GM12878 (cell line): ENCODE data around the gene P3H3. TPM values are rescaled to one million over a fixed set of nuclear protein-coding genes. Genes with fewer than 3 reads are reported as not detected.
A peak's percentile ranks its signal among the peaks of the same experiment; 100 is the strongest.

Experiments used
- ATAC-seq: fragments of 200-7000 bp; cut with Tn5 transposase; 3 replicates; pipeline ENCODE4 v1.9.1; 2020; ENCODE audit warnings: mild to moderate bottlenecking, moderate library complexity
- BruUV-seq: library from RNA; stranded (reverse); fragments of 400-500 nt; replicated peaks from 2 replicates; lab custom pipeline; 2021; lab: Mats Ljungman, UMichigan
- CTCF ChIA-PET: fragments of 300-600 bp; sonication (Branson Sonifier 250); formaldehyde crosslinking; extraction: SDS; loops from one replicate; lab custom pipeline; 2021; ENCODE audit warnings: inconsistent platforms; lab: Yijun Ruan, JAX
- POLR2A ChIA-PET: fragments of 350-600 bp; formaldehyde crosslinking; extraction: SDS; loops from one replicate; lab custom pipeline; 2021; ENCODE audit warnings: inconsistent platforms; lab: Charles Lee
- RAD21 ChIA-PET: fragments of 300-600 bp; sonication (Branson Sonifier 250); formaldehyde crosslinking; loops from one replicate; lab custom pipeline; 2023; ENCODE audit warnings: antibody characterized with exemption; ENCODE audit not compliant: unreplicated experiment; lab: Charles Lee
- SMC1A ChIA-PET: fragments of 300-600 bp; sonication (Branson Sonifier 250); formaldehyde crosslinking; loops from one replicate; lab custom pipeline; 2023; ENCODE audit not compliant: unreplicated experiment, uncharacterized antibody; lab: Charles Lee
- DNase-seq: peaks from one replicate; pipeline ENCODE4 v3.0.0-alpha.2; 2011; ENCODE audit warnings: low read depth, low spot score
- FAIRE-seq: peaks from 3 replicates; lab custom pipeline; 2011; peaks lifted over from hg19 to GRCh38; lab: Jason Lieb, UNC
- H2AFZ ChIP-seq: 2 replicates; pipeline ENCODE4 v1.6.0; 2011; ENCODE audit warnings: low read depth, low read length, control low read depth; ENCODE audit not compliant: control insufficient read depth
- H3K27ac ChIP-seq: 2 replicates; pipeline ENCODE4 v1.5.1; 2011; ENCODE audit warnings: control low read depth; ENCODE audit not compliant: control insufficient read depth, insufficient read depth
- H3K27me3 ChIP-seq, 2 experiments: replicated peaks in 1 of 2; 2 replicates each; pipeline versions ENCODE4 v1.6.0 to v1.6.1; 2011; ENCODE audit warnings: low read length in 1 of 2; ENCODE audit not compliant: control insufficient read depth in 2 of 2, insufficient read depth in 2 of 2
- H3K36me3 ChIP-seq, 2 experiments: 2 replicates each; pipeline ENCODE4 v1.5.1; 2011; ENCODE audit warnings: low read length in 1 of 2; ENCODE audit not compliant: control insufficient read depth in 2 of 2, insufficient read depth in 2 of 2
- H3K4me1 ChIP-seq: 2 replicates; pipeline ENCODE4 v1.6.1; 2011; ENCODE audit warnings: mild to moderate bottlenecking, low read length, moderate library complexity, mixed read lengths; ENCODE audit not compliant: control insufficient read depth, insufficient read depth
- H3K4me2 ChIP-seq: 2 replicates; pipeline ENCODE4 v1.6.0; 2011; ENCODE audit warnings: control low read depth; ENCODE audit not compliant: control insufficient read depth, insufficient read depth
- H3K4me3 ChIP-seq: fragments of 200-600 bp; sonication (generic); 2 replicates; pipeline ENCODE4 v1.5.1; 2016
- H3K79me2 ChIP-seq: 2 replicates; pipeline ENCODE4 v1.6.0; 2011; ENCODE audit warnings: low read length; ENCODE audit not compliant: control insufficient read depth, insufficient read depth
- H3K9ac ChIP-seq: 2 replicates; pipeline ENCODE4 v1.8.0; 2011; ENCODE audit warnings: low read length, control low read depth, mixed read lengths; ENCODE audit not compliant: control insufficient read depth, insufficient read depth
- H3K9me3 ChIP-seq: replicated peaks from 3 replicates; pipeline ENCODE4 v1.5.1; 2011; ENCODE audit warnings: mild to moderate bottlenecking, low read length; ENCODE audit not compliant: control insufficient read depth, insufficient read depth
- H4K20me1 ChIP-seq: 2 replicates; pipeline ENCODE4 v1.6.0; 2011; ENCODE audit not compliant: control insufficient read depth, insufficient read depth
- BCL3 ChIP-seq: IDR thresholded peaks from 2 replicates; pipeline ENCODE4 v1.6.1; 2011; ENCODE audit warnings: borderline replicate concordance, low read depth, mild to moderate bottlenecking, moderate library complexity, low read length; ENCODE audit not compliant: insufficient read depth, poor library complexity, severe bottlenecking
- BHLHE40 ChIP-seq, 2 experiments: fragments of 450-650 bp in 1 of 2; IDR thresholded peaks; 2 replicates each; pipeline ENCODE4 v1.6.1; 2011 to 2017; ENCODE audit warnings: low read depth in 2 of 2, borderline replicate concordance in 1 of 2, improper control_type of control experiment in 1 of 2, low read length in 1 of 2, mild to moderate bottlenecking in 1 of 2
- CBX5 ChIP-seq: sonication (generic); IDR thresholded peaks from 2 replicates; pipeline ENCODE4 v1.6.1; 2016; ENCODE audit warnings: low read depth, moderate library complexity, mild to moderate bottlenecking, inconsistent platforms
- DPF2 ChIP-seq: fragments of 450-650 bp; IDR thresholded peaks from 2 replicates; pipeline ENCODE4 v1.6.1; 2017; ENCODE audit warnings: mild to moderate bottlenecking
- FOS ChIP-seq: IDR thresholded peaks from 3 replicates; pipeline ENCODE4 v1.6.1; 2011; ENCODE audit warnings: borderline replicate concordance; ENCODE audit not compliant: insufficient read length; ENCODE audit errors: extremely low read depth
- FOXK2 ChIP-seq: fragments of 450-650 bp; IDR thresholded peaks from 2 replicates; pipeline ENCODE4 v1.6.1; 2017; ENCODE audit warnings: mild to moderate bottlenecking, moderate library complexity
- GABPA ChIP-seq: IDR thresholded peaks from 2 replicates; pipeline ENCODE4 v1.6.1; 2014; ENCODE audit warnings: antibody characterized with exemption, low read depth, mild to moderate bottlenecking, inconsistent platforms
- IKZF1 ChIP-seq: fragments of 450-650 bp; conservative IDR thresholded peaks from 2 replicates; pipeline ENCODE4 v1.6.1; 2017; ENCODE audit warnings: antibody characterized with exemption, mild to moderate bottlenecking
- KAT2A ChIP-seq: conservative IDR thresholded peaks from 2 replicates; pipeline ENCODE4 v1.6.1; 2011; ENCODE audit warnings: low read depth, low read length; ENCODE audit not compliant: control insufficient read depth
- LARP7 ChIP-seq: fragments of 450-650 bp; IDR thresholded peaks from 2 replicates; pipeline ENCODE4 v1.6.1; 2017; ENCODE audit warnings: mild to moderate bottlenecking
- MXI1 ChIP-seq: fragments of 150-350 bp; IDR thresholded peaks from 2 replicates; pipeline ENCODE4 v1.6.1; 2011; ENCODE audit warnings: low read depth, mild to moderate bottlenecking, inconsistent platforms, low read length, improper control_type of control experiment
- NFYB ChIP-seq: IDR thresholded peaks from 2 replicates; pipeline ENCODE4 v1.6.1; 2011; ENCODE audit warnings: low read depth, mild to moderate bottlenecking, low read length, improper control_type of control experiment, moderate library complexity; ENCODE audit not compliant: insufficient read depth
- PAX8 ChIP-seq: fragments of 450-650 bp; IDR thresholded peaks from 2 replicates; pipeline ENCODE4 v1.6.1; 2017; ENCODE audit warnings: mild to moderate bottlenecking, moderate library complexity
- RELB ChIP-seq: fragments of 450-650 bp; IDR thresholded peaks from 2 replicates; pipeline ENCODE4 v1.6.1; 2017; ENCODE audit warnings: low read depth, mild to moderate bottlenecking, moderate library complexity
- SMAD1 ChIP-seq: fragments of 450-650 bp; IDR thresholded peaks from 2 replicates; pipeline ENCODE4 v1.6.1; 2018; ENCODE audit warnings: mild to moderate bottlenecking, low read depth; ENCODE audit not compliant: partially characterized antibody
- ZNF207 ChIP-seq: fragments of 450-650 bp; IDR thresholded peaks from 2 replicates; pipeline ENCODE4 v1.6.1; 2014; ENCODE audit warnings: antibody characterized with exemption, mild to moderate bottlenecking, borderline replicate concordance
- ZNF384 ChIP-seq: IDR thresholded peaks from 2 replicates; pipeline ENCODE4 v1.6.1; 2012; ENCODE audit warnings: low read depth, mild to moderate bottlenecking, low read length, improper control_type of control experiment, borderline replicate concordance
- WGBS: methylation state at CpG from one replicate; pipeline ENCODE4 v1.1.6; 2016; ENCODE audit warnings: low lambda C conversion rate; ENCODE audit not compliant: insufficient replicate concordance, insufficient coverage; ENCODE audit errors: missing lambda C conversion rate; 5-methylcytosine and 5-hydroxymethylcytosine counted together
- in situ Hi-C: fragments of 300-500 bp; cut with MboI; formaldehyde crosslinking; loops from 9 replicates; pipeline ENCODE4 v1.14.3; 2018; ENCODE audit warnings: mixed read lengths
- intact Hi-C: fragments of 100-400 bp; cut with micrococcal nuclease; formaldehyde crosslinking; loops from one replicate; pipeline ENCODE4 v1.14.2; 2022; ENCODE audit not compliant: unreplicated experiment
- polyA plus RNA-seq, 11 experiments: library from polyadenylated mRNA; depleted of rRNA in 4 of 11; unstranded in 6 of 11; stranded (reverse) in 5 of 11; fragments of >200 nt; fragmentation: Nextera tagmentation in 4 of 11; fragmentation: Illumina TruSeq in 1 of 11; extraction: Ambion mirVana in 4 of 11; extraction: Trizol in 1 of 11; gene quantifications; 1 replicate in 1 of 11; 2 replicates in 10 of 11; pipeline versions ENCODE4 v1.2.1 to v1.2.3, GENCODE V29; 2011 to 2016; ENCODE audit warnings: inconsistent platforms in 2 of 11, missing spikeins in 2 of 11, low read depth in 1 of 11
- total RNA-seq, 4 experiments: library from RNA; depleted of rRNA in 3 of 4; stranded (reverse); fragments of >200 nt in 3 of 4; fragmentation: Illumina TruSeq in 1 of 4; extraction: Trizol in 1 of 4; gene quantifications; 2 replicates each; pipeline versions ENCODE4 v1.2.1 to v1.2.3, GENCODE V29; 2013 to 2021
- TF ChIP-seq, protein P1 (sequence below): IDR thresholded peaks from 2 replicates; pipeline ENCODE4 v1.6.1; 2012; ENCODE audit warnings: low read depth, low read length, improper control_type of control experiment

P3H3 gene
- total and polyA plus RNA-seq, 10 of the 15 experiments (the other 5 are each of a cell fraction or from before 2014, with no cell fraction given), result 0.03 to 0.21 (median 0.05) TPM; not detected in 7

GRCh38 chr12:6849427-6849826, 21.2 kb downstream of the P3H3 start (continued):
- TF ChIP-seq BHLHE40 (IDR thresholded peaks at IDR 0.05; ENCODE audit: borderline replicate concordance in 1 of 2, low read depth in 2 of 2, low read length in 1 of 2), result no peak
- TF ChIP-seq, protein P1, sequence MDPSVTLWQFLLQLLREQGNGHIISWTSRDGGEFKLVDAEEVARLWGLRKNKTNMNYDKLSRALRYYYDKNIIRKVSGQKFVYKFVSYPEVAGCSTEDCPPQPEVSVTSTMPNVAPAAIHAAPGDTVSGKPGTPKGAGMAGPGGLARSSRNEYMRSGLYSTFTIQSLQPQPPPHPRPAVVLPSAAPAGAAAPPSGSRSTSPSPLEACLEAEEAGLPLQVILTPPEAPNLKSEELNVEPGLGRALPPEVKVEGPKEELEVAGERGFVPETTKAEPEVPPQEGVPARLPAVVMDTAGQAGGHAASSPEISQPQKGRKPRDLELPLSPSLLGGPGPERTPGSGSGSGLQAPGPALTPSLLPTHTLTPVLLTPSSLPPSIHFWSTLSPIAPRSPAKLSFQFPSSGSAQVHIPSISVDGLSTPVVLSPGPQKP, result no peak
- 0 out of 2 replicates have a peak, but pooled peaks have one; percentile 37 for TF ChIP-seq DPF2
- TF ChIP-seq IKZF1, result peak; percentile 62

GRCh38 chr12:6849976-6850560, 21.9 kb downstream of the P3H3 start:
- H3K4me3 ChIP-seq, result peak overlapping the region; percentile 60
- intact Hi-C loops (loop anchor here (5.0 kb wide), 1 partner anchor 163 kb away; the partner anchor contains the start of gene ZNF384), in situ Hi-C loops (no loop called here)
- H3K27ac ChIP-seq, result peak overlapping the region; percentile 72
- FAIRE-seq, result no peak
- H3K9ac ChIP-seq, result peak overlapping the region; percentile 71
- H3K27me3 ChIP-seq, result no peaks in the 10 kb centered on the region
- no peak overlapping the region for H2AFZ ChIP-seq
- no peak for DNase-seq
- ChIA-PET CTCF (interaction anchor here (0.6 to 9.9 kb wide), 6 partner anchors 11 to 469 kb away, joined by 3 to 173 read pairs (median 3); partner anchors contain the start of genes SPSB2 and TPI1), SMC1A (interaction anchor here (0.6 to 5.0 kb wide), 7 partner anchors 9 to 96 kb away, joined by 3 to 22 read pairs (median 3); partner anchors contain the start of genes GNB3, MLF2 and SPSB2), POLR2A (interaction anchor here (0.6 to 8.9 kb wide), 13 partner anchors 8 to 222 kb away, joined by 3 to 84 read pairs (median 4); partner anchors contain the start of genes COPS7A, SPSB2 and TPI1), RAD21 (interaction anchor here (1.6 to 5.6 kb wide), 4 partner anchors 23 to 97 kb away, joined by 4 to 41 read pairs (median 16); partner anchors contain the start of genes MLF2 and SPSB2)
- H3K79me2 ChIP-seq, result peaks cover 40% of the 10 kb centered on the region
- ATAC-seq, result no peak
- peaks cover 28% of the 10 kb centered on the region for H3K4me1 ChIP-seq
- peak overlapping the region; percentile 96 for H3K4me2 ChIP-seq
- no TSS peak for BruUV-seq
- H4K20me1 ChIP-seq, result no peaks in the 10 kb centered on the region
- H3K36me3 ChIP-seq, result peaks cover 0 to 15% of the 10 kb centered on the region in 2 experiments; a peak in 3 of 4 replicates
- no peaks in the 10 kb centered on the region for H3K9me3 ChIP-seq
- WGBS, result 93% methylated on average over 10 of the region's 10 CpGs
- TF ChIP-seq LARP7 (no peak), KAT2A (no peak), PAX8 (no peak), MXI1 (no peak), BCL3 (no peak), GABPA (no peak), FOS (no peak), CBX5 (no peak), ZNF384 (no peak), SMAD1 (no peak), RELB (no peak), NFYB (no peak), ZNF207 (no peak), FOXK2 (no peak)
